Neural cell (in vitro differentiated cells): ENCODE measurements around the gene PLCH1.

Experiments
- CTCF ChIP-seq: fragments of 450-650 bp; IDR thresholded peaks from 2 replicates; pipeline ENCODE4 v1.5.1; 2014; ENCODE audit warnings: antibody characterized with exemption, mild to moderate bottlenecking, moderate library complexity; ENCODE audit not compliant: poor library complexity, severe bottlenecking
- EP300 ChIP-seq: fragments of 450-650 bp; conservative IDR thresholded peaks from 2 replicates; pipeline ENCODE4 v1.6.1; 2014; ENCODE audit warnings: antibody characterized with exemption, mild to moderate bottlenecking, moderate library complexity; ENCODE audit not compliant: poor library complexity, severe bottlenecking
- EZH2 ChIP-seq: fragments of 200-600, 300-800 bp; shearing (Covaris generic), sonication (generic); IDR thresholded peaks from 2 replicates; pipeline ENCODE4 v1.6.1; 2014; ENCODE audit warnings: antibody characterized with exemption, low read length, borderline replicate concordance, mild to moderate bottlenecking; ENCODE audit not compliant: insufficient read depth, poor library complexity, severe bottlenecking
- MXI1 ChIP-seq: fragments of 450-650 bp; conservative IDR thresholded peaks from 2 replicates; pipeline ENCODE4 v1.6.1; 2014; ENCODE audit warnings: antibody characterized with exemption, mild to moderate bottlenecking; ENCODE audit not compliant: poor library complexity, severe bottlenecking
- POLR2AphosphoS5 ChIP-seq: IDR thresholded peaks from 2 replicates; pipeline ENCODE4 v1.6.1; 2012
- RAD21 ChIP-seq: fragments of 450-650 bp; conservative IDR thresholded peaks from 2 replicates; pipeline ENCODE4 v1.6.1; 2014; ENCODE audit warnings: antibody characterized with exemption, mild to moderate bottlenecking, moderate library complexity
- TAF1 ChIP-seq: IDR thresholded peaks from 2 replicates; pipeline ENCODE4 v1.6.1; 2012; ENCODE audit warnings: low read depth

GRCh38 chr3:155390351-155390750, 354.5 kb downstream of the PLCH1 start:
- TF ChIP-seq CTCF (no peak), RAD21 (no peak), POLR2AphosphoS5 (no peak), TAF1 (no peak), EP300 (no peak), EZH2 (no peak), MXI1 (no peak)
